Testis (tissue), 2 donors: ENCODE measurements around the gene ARPC1A.

Experiments
- CTCF ChIP-seq, 3 experiments: fragments of 450-650 bp in 2 of 3; fragments of 200-600 bp in 1 of 3; sonication (generic) in 1 of 3; IDR thresholded peaks; one replicate each; pipeline ENCODE4 v1.5.1; 2016 to 2019; ENCODE audit warnings: antibody characterized with exemption in 3 of 3, mild to moderate bottlenecking in 2 of 3, moderate library complexity in 1 of 3
- POLR2A ChIP-seq: fragments of 450-650 bp; IDR thresholded peaks from one replicate; pipeline ENCODE4 v1.6.1; 2017; ENCODE audit warnings: antibody characterized with exemption, mild to moderate bottlenecking, moderate library complexity

GRCh38 chr7:99289185-99289584 lies 36.5 kb upstream of the ARPC1A start:
- TF ChIP-seq CTCF (IDR thresholded peaks at IDR 0.05) (no peak), POLR2A (no peak)
